H1 (cell line): ENCODE measurements around the gene GFI1B.

ENCODE experiments used
- ASH2L ChIP-seq: fragments of 200-600, 300-600 bp; sonication (generic); IDR thresholded peaks from one replicate; pipeline ENCODE4 v1.7.1; 2017; ENCODE audit warnings: low read length
- CEBPB ChIP-seq: IDR thresholded peaks from 2 replicates; pipeline ENCODE4 v1.6.1; 2012; ENCODE audit warnings: low read depth, low read length
- CREB1 ChIP-seq: IDR thresholded peaks from 2 replicates; pipeline ENCODE4 v1.6.1; 2012; ENCODE audit warnings: inconsistent platforms
- CTBP2 ChIP-seq: IDR thresholded peaks from 2 replicates; pipeline ENCODE4 v1.7.0; 2011; ENCODE audit warnings: borderline replicate concordance, mild to moderate bottlenecking, moderate library complexity, mixed read lengths, low read length; ENCODE audit not compliant: insufficient read depth, insufficient read length
- CTCF ChIP-seq, 3 experiments: IDR thresholded peaks; 1 replicate in 2 of 3; 2 replicates in 1 of 3; pipeline versions ENCODE4 v1.5.1 to v1.6.1; 2011; ENCODE audit warnings: low read length in 3 of 3, mild to moderate bottlenecking in 3 of 3, inconsistent platforms in 2 of 3, low read depth in 1 of 3, moderate library complexity in 1 of 3; ENCODE audit not compliant: insufficient read depth in 1 of 3; ENCODE audit errors: control extremely low read depth in 1 of 3
- EGR1 ChIP-seq: IDR thresholded peaks from 2 replicates; pipeline ENCODE4 v1.6.1; 2011; ENCODE audit warnings: low read depth, low read length, borderline replicate concordance
- JUN ChIP-seq: IDR thresholded peaks from 2 replicates; pipeline ENCODE4 v1.6.1; 2011; ENCODE audit warnings: low read depth, mild to moderate bottlenecking, improper control_type of control experiment, low read length
- POLR2A ChIP-seq, 2 experiments: IDR thresholded peaks; 1 replicate in 1 of 2; 2 replicates in 1 of 2; pipeline ENCODE4 v1.6.1; 2011; ENCODE audit warnings: low read depth in 2 of 2, low read length in 2 of 2, mild to moderate bottlenecking in 2 of 2; ENCODE audit errors: control extremely low read depth in 1 of 2
- POLR2AphosphoS5 ChIP-seq: IDR thresholded peaks from 2 replicates; pipeline ENCODE4 v1.6.1; 2011; ENCODE audit warnings: low read depth, low read length
- RBBP5 ChIP-seq: IDR thresholded peaks from 2 replicates; pipeline ENCODE4 v1.7.1; 2012; ENCODE audit warnings: low read depth, mild to moderate bottlenecking, inconsistent platforms, low read length, moderate library complexity, borderline replicate concordance
- TEAD4 ChIP-seq: IDR thresholded peaks from 2 replicates; pipeline ENCODE4 v1.6.1; 2012; ENCODE audit warnings: low read depth, low read length, inconsistent platforms, mixed read lengths
- YY1 ChIP-seq: IDR thresholded peaks from 2 replicates; pipeline ENCODE4 v1.6.1; 2011; ENCODE audit warnings: low read depth, mild to moderate bottlenecking, low read length

GRCh38 chr9:133009906-133010582, 31.6 kb downstream of the GFI1B start:
- TF ChIP-seq CTBP2: no peak
- no peak for TF ChIP-seq CTCF (IDR thresholded peaks at IDR 0.05; ENCODE audit: control extremely low read depth in 1 of 3, insufficient read depth in 1 of 3, low read depth in 1 of 3, low read length in 3 of 3)
- no peak for TF ChIP-seq POLR2AphosphoS5
- TF ChIP-seq CEBPB: no peak
- no peak for TF ChIP-seq TEAD4
- no peak for TF ChIP-seq CREB1
- TF ChIP-seq ASH2L: no peak
- no peak for TF ChIP-seq RBBP5
- TF ChIP-seq POLR2A (IDR thresholded peaks at IDR 0.05; ENCODE audit: control extremely low read depth in 1 of 2, low read depth in 2 of 2, low read length in 2 of 2): no peak
- TF ChIP-seq YY1: no peak
- no peak for TF ChIP-seq JUN
- no peak for TF ChIP-seq EGR1
